GM21786 (cell line): ENCODE data around the gene POLR2M.

Source experiments
- ATAC-seq: cut with Tn5 transposase; IDR thresholded peaks from one replicate; pipeline ENCODE4 v1.9.1; 2021; ENCODE audit not compliant: unreplicated experiment

Gene POLR2M

GRCh38 chr15:57691082-57691481, 15.4 kb upstream of the POLR2M start:
- ATAC-seq, result no peak

- no peak for ATAC-seq
Observed at GRCh38 chr15:57692709-57693108, 13.8 kb upstream of the POLR2M start.

GRCh38 chr15:57694279-57694678, 12.2 kb upstream of the POLR2M start:
- ATAC-seq, result no peak

GRCh38 chr15:57696146-57696545, 10.4 kb upstream of the POLR2M start:
- ATAC-seq, result no peak

- no peak for ATAC-seq
Observed at GRCh38 chr15:57697588-57697987, 8.9 kb upstream of the POLR2M start.

- ATAC-seq, result no peak
Observed at GRCh38 chr15:57698243-57698642, 8.3 kb upstream of the POLR2M start.

GRCh38 chr15:57698991-57699390, 7.5 kb upstream of the POLR2M start:
- no peak for ATAC-seq

- no peak for ATAC-seq
Observed at GRCh38 chr15:57703387-57703786, 3.1 kb upstream of the POLR2M start.

- no peak for ATAC-seq
Observed at GRCh38 chr15:57704441-57704840, 2.1 kb upstream of the POLR2M start.

GRCh38 chr15:57705746-57706404, 639 bp upstream of the POLR2M start:
- no peak for ATAC-seq

GRCh38 chr15:57708047-57708446, 1.5 kb downstream of the POLR2M start:
- ATAC-seq, result no peak

GRCh38 chr15:57718309-57718708, 11.8 kb downstream of the POLR2M start:
- no peak for ATAC-seq

GRCh38 chr15:57720867-57721266, 14.4 kb downstream of the POLR2M start:
- ATAC-seq, result no peak

GRCh38 chr15:57726411-57726810, 19.9 kb downstream of the POLR2M start:
- no peak for ATAC-seq

- no peak for ATAC-seq
Observed at GRCh38 chr15:57727031-57727430, 20.5 kb downstream of the POLR2M start.

GRCh38 chr15:57728436-57728835, 21.9 kb downstream of the POLR2M start:
- no peak for ATAC-seq

- ATAC-seq, result no peak
Observed at GRCh38 chr15:57730876-57731275, 24.4 kb downstream of the POLR2M start.

- ATAC-seq, result no peak
Observed at GRCh38 chr15:57731530-57732103, 25.1 kb downstream of the POLR2M start.

GRCh38 chr15:57732526-57733331, 26.2 kb downstream of the POLR2M start:
- no peak for ATAC-seq

GRCh38 chr15:57734860-57735259, 28.3 kb downstream of the POLR2M start:
- ATAC-seq, result no peak

GRCh38 chr15:57735431-57735830, 28.9 kb downstream of the POLR2M start:
- ATAC-seq, result no peak

GRCh38 chr15:57735891-57736290, 29.4 kb downstream of the POLR2M start:
- ATAC-seq, result no peak
